Body of pancreas (tissue), 4 donors: ENCODE data around the gene PPL. TPM values are rescaled to one million over a fixed set of nuclear protein-coding genes. Genes with fewer than 3 reads are reported as not detected.

Source experiments
- ATAC-seq: fragments of 150-250 bp; one replicate; pipeline ENCODE4 v1.9.1; 2016
- DNase-seq, 4 donors: peaks; one replicate each; pipeline ENCODE4 v3.0.0-alpha.2; 2019
- H3K27ac ChIP-seq, 4 donors: fragments of 200-600 bp; sonication (generic); 1 replicate in 3 of 4; 2 replicates in 1 of 4; pipeline versions ENCODE4 v1.5.1 to v1.6.1; 2016 to 2019; ENCODE audit warnings: mild to moderate bottlenecking in 1 of 4, mixed read lengths in 1 of 4, moderate library complexity in 1 of 4
- H3K27me3 ChIP-seq, 2 donors: fragments of 200-600 bp; sonication (generic); one replicate each; pipeline ENCODE4 v1.6.0; 2016; ENCODE audit warnings: mild to moderate bottlenecking in 1 of 2
- H3K36me3 ChIP-seq, 2 donors: fragments of 200-600 bp; sonication (generic); replicated peaks in 1 of 2; 2 replicates each; pipeline ENCODE4 v1.5.1; 2016; ENCODE audit warnings: low read depth in 2 of 2; ENCODE audit not compliant: insufficient read depth in 1 of 2
- H3K4me1 ChIP-seq: fragments of 200-600 bp; sonication (generic); one replicate; pipeline ENCODE4 v1.6.0; 2016
- H3K4me3 ChIP-seq, 2 donors: fragments of 200-600 bp; sonication (generic); 1 replicate in 1 of 2; 2 replicates in 1 of 2; pipeline ENCODE4 v1.5.1; 2016 to 2019
- H3K9me3 ChIP-seq, 3 donors: fragments of 200-600 bp; sonication (generic); 1 replicate in 2 of 3; 2 replicates in 1 of 3; pipeline ENCODE4 v1.5.1; 2016
- CTCF ChIP-seq, 7 experiments: fragments of 450-650 bp in 4 of 7; fragments of 200-600 bp in 3 of 7; sonication (generic) in 3 of 7; IDR thresholded peaks; one replicate each; pipeline ENCODE4 v1.5.1; 2016 to 2019; ENCODE audit warnings: antibody characterized with exemption in 7 of 7
- POLR2A ChIP-seq, 3 donors: fragments of 450-650 bp; IDR thresholded peaks; one replicate each; pipeline ENCODE4 v1.6.1; 2016; ENCODE audit warnings: antibody characterized with exemption in 3 of 3, mild to moderate bottlenecking in 2 of 3
- WGBS, 2 donors: methylation state at CpG; one replicate each; pipeline ENCODE4 v1.1.5; 2017; 5-methylcytosine and 5-hydroxymethylcytosine counted together
- intact Hi-C: fragments of 100-400 bp; cut with DNase I; formaldehyde crosslinking; loops from one replicate; pipeline ENCODE4 v1.15.1; 2023
- total RNA-seq, 2 donors: library from RNA; depleted of rRNA; stranded (reverse); fragments of >200 nt; gene quantifications; one replicate each; pipeline ENCODE4 v1.1.0, GENCODE V29; 2016

PPL gene
- total RNA-seq, 2 donors from 2014 or later = 20.2 to 26.0 TPM

- H3K9me3 ChIP-seq = no peaks in the 10 kb centered on the region
- intact Hi-C loops = no loop called here
- no peak overlapping the region for H3K4me3 ChIP-seq
- no peak for TF ChIP-seq POLR2A (IDR thresholded peaks at IDR 0.05)
- no peak for TF ChIP-seq CTCF (IDR thresholded peaks at IDR 0.05)
- H3K4me1 ChIP-seq = no peaks in the 10 kb centered on the region
- no peak for DNase-seq
- ATAC-seq = no peak
- no peaks in the 10 kb centered on the region for H3K36me3 ChIP-seq
- WGBS, 2 donors = 94% methylated on average over 10 to 13 of the region's 13 CpGs
- H3K27me3 ChIP-seq = no peaks in the 10 kb centered on the region
- no peak overlapping the region for H3K27ac ChIP-seq
These were observed 34.9 kb downstream of the PPL start for GRCh38 chr16:4902038-4902437.

GRCh38 chr16:4900750-4901149 lies 36.2 kb downstream of the PPL start:
- 88 to 93% methylated on average over 4 to 10 of the region's 11 CpGs for WGBS, 2 donors
- no peaks in the 10 kb centered on the region for H3K27me3 ChIP-seq
- intact Hi-C loops = no loop called here
- no peaks in the 10 kb centered on the region for H3K9me3 ChIP-seq
- no peaks in the 10 kb centered on the region for H3K36me3 ChIP-seq
- H3K27ac ChIP-seq = no peak overlapping the region
- H3K4me3 ChIP-seq = no peak overlapping the region
- DNase-seq (no peak), ATAC-seq (no peak)
- no peak for TF ChIP-seq POLR2A (IDR thresholded peaks at IDR 0.05)
- TF ChIP-seq CTCF (IDR thresholded peaks at IDR 0.05) = no peak
- H3K4me1 ChIP-seq = no peaks in the 10 kb centered on the region

GRCh38 chr16:4900036-4900435 lies 36.9 kb downstream of the PPL start:
- Histone ChIP-seq H3K4me1 (no peaks in the 10 kb centered on the region), H3K36me3 (no peaks in the 10 kb centered on the region), H3K9me3 (no peaks in the 10 kb centered on the region), H3K27ac (no peak overlapping the region), H3K4me3 (no peak overlapping the region), H3K27me3 (no peaks in the 10 kb centered on the region)
- WGBS, 2 donors = 61 to 73% methylated on average over 8 of the region's 8 CpGs
- ATAC-seq (no peak), DNase-seq (no peak)
- TF ChIP-seq POLR2A (IDR thresholded peaks at IDR 0.05) (no peak), CTCF (IDR thresholded peaks at IDR 0.05) (no peak)
- intact Hi-C loops = no loop called here

- intact Hi-C loops = no loop called here
- no peak for DNase-seq
These were observed 37.5 kb downstream of the PPL start for GRCh38 chr16:4899474-4899846.

More at GRCh38 chr16:4899474-4899846, 37.5 kb downstream of the PPL start:
- no peak for ATAC-seq
- Histone ChIP-seq H3K27me3 (no peaks in the 10 kb centered on the region), H3K4me1 (no peaks in the 10 kb centered on the region), H3K27ac (no peak overlapping the region), H3K36me3 (peaks cover 0 to 2% of the 10 kb centered on the region in 2 donors), H3K4me3 (no peak overlapping the region), H3K9me3 (no peaks in the 10 kb centered on the region)
- 79 to 84% methylated on average over 6 of the region's 6 CpGs for WGBS, 2 donors
- TF ChIP-seq POLR2A (IDR thresholded peaks at IDR 0.05) (no peak), CTCF (IDR thresholded peaks at IDR 0.05) (no peak)
